ENCODE measurements around the gene NFKBIA.

Gene NFKBIA

DNA sequence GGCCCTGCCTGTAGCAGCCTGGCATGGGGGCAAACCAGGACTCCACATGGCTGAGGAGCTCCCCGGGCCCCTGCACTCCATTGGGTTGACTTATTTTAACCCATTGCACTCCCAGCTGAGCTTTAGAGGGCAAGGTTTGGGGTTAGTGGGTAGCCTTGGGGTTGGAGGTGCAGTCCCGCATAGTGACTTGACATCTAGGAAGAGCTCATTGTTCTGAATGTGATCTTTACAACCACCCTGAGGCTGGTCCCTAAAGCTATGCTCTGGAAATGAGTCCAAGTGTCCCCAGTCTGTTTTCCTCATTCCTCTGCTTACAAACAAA lies 36.4 kb downstream of the NFKBIA start:
- DNase-seq (ENCODE audit: low read depth) = no peak
- H3K4me3 ChIP-seq (ENCODE audit: low read length) = no peak overlapping the region
- TF ChIP-seq, protein P1, sequence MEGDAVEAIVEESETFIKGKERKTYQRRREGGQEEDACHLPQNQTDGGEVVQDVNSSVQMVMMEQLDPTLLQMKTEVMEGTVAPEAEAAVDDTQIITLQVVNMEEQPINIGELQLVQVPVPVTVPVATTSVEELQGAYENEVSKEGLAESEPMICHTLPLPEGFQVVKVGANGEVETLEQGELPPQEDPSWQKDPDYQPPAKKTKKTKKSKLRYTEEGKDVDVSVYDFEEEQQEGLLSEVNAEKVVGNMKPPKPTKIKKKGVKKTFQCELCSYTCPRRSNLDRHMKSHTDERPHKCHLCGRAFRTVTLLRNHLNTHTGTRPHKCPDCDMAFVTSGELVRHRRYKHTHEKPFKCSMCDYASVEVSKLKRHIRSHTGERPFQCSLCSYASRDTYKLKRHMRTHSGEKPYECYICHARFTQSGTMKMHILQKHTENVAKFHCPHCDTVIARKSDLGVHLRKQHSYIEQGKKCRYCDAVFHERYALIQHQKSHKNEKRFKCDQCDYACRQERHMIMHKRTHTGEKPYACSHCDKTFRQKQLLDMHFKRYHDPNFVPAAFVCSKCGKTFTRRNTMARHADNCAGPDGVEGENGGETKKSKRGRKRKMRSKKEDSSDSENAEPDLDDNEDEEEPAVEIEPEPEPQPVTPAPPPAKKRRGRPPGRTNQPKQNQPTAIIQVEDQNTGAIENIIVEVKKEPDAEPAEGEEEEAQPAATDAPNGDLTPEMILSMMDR (IDR thresholded peaks at IDR 0.05; ENCODE audit: insufficient read depth, low read depth, low read length, missing control alignments) = no peak

GRCh38 chr14:35367056-35367372 lies 37.5 kb downstream of the NFKBIA start:
- no peak for DNase-seq (ENCODE audit: low read depth)
- no peak overlapping the region for H3K4me3 ChIP-seq (ENCODE audit: low read length)
- TF ChIP-seq, protein P1 (IDR thresholded peaks at IDR 0.05; ENCODE audit: insufficient read depth, low read depth, low read length, missing control alignments) = no peak

GRCh38 chr14:35366521-35366976 lies 38.0 kb downstream of the NFKBIA start:
- TF ChIP-seq, protein P1 (IDR thresholded peaks at IDR 0.05; ENCODE audit: insufficient read depth, low read depth, low read length, missing control alignments) = no peak

DNA sequence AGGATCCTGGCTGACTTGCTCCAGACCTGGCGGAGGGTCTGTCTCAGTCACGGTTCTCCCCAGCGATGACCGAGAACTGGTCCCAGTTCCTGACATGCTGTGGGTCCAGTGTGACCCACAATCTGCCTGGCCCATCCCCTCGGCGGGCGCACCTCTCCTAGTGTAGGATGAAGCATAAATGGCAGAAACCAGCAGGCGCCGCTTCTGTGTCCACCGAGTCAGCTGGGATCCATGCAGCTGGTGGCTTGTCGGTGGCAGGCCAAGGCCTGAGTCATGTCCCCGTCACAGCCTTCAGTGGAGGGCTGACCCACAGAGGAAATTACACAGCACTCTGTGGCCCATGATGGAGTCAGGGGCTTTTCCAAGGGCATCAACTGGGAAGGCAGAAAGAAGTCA lies 38.5 kb downstream of the NFKBIA start:
- H3K4me3 ChIP-seq (ENCODE audit: low read length) = no peak overlapping the region
- TF ChIP-seq, protein P1 (IDR thresholded peaks at IDR 0.05; ENCODE audit: insufficient read depth, low read depth, low read length, missing control alignments) = no peak
- no peak for DNase-seq (ENCODE audit: low read depth)

More at GRCh38 chr14:35366521-35366976, 38.0 kb downstream of the NFKBIA start:
- DNase-seq (ENCODE audit: low read depth) = no peak
- no peak overlapping the region for H3K4me3 ChIP-seq (ENCODE audit: low read length)

DNA sequence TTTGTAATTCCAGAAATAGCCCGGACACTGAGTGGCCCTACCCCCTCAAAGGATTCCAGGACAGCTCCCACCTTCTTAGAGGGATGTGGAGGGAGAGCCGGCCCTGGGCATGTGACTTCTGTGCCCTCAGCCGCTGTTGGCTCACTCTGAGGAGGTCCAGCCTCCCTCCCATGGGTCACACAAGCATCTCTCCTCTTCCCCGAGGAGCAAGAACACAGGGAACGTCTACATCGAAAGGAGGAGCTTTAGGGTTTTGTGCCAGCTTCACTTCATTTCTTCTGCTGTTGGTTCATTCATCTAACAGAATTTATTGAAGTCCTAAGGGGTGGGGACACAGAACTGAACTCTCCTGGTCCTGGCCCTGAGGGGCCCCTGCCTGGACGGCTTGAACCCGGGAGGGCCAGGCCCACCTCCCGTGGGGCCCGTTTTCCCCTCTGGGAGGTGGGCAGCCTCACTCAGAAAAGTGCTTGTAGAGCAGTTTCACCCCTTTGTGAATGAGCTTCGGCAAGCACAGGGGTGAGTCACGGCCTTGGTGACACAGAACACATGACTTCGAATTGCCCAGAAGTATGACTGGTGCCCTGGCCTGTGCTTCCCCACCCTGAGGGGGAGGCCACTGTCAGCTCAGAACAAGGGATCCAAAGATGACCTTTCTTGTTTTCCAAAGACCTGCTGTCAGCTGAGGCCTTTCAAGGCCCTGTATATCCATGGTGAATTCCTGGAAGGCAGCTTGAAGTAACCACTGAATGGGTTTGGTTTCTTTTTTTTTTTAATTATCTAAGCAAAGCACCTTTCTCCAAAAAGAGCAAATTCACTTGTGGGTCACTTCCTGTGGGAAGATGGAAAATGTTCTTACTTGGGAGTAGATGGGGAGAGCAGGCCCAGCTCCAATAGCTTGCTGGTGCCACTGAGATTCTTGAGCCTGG lies 39.2 kb downstream of the NFKBIA start:
- DNase-seq (ENCODE audit: low read depth) = peak; percentile 93
- TF ChIP-seq, protein P1 (IDR thresholded peaks at IDR 0.05; ENCODE audit: insufficient read depth, low read depth, low read length, missing control alignments) = no peak
- no peak overlapping the region for H3K4me3 ChIP-seq (ENCODE audit: low read length)

DNA sequence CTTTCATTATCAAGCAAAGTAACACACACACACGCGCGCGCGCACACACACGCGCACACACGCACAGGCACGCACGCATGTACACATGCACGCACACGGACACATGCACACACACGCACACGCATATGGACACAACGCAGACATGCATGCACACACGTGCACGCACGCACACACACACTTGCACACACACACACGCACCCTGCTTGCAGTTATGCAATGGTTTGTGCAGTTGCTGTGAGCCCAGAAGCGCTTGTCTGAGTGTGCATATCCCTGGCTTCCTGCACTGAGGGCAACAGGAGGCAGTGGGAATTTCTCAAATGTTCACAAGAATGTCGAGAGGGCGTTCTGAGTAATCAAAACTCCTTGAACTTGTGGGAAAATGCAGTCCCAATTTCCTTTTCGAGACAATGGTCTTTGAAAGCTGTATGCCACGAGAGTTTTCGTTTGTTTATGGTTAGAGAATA lies 41.6 kb downstream of the NFKBIA start:
- no peak for DNase-seq (ENCODE audit: low read depth)
- TF ChIP-seq, protein P1 (IDR thresholded peaks at IDR 0.05; ENCODE audit: insufficient read depth, low read depth, low read length, missing control alignments) = no peak
- H3K4me3 ChIP-seq (ENCODE audit: low read length) = no peak overlapping the region

- no peak for DNase-seq (ENCODE audit: low read depth)
- no peak overlapping the region for H3K4me3 ChIP-seq (ENCODE audit: low read length)
- TF ChIP-seq, protein P1 (IDR thresholded peaks at IDR 0.05; ENCODE audit: insufficient read depth, low read depth, low read length, missing control alignments) = no peak
Observed at GRCh38 chr14:35362450-35362849, 42.1 kb downstream of the NFKBIA start.

Measured in epithelial cell of esophagus (primary cell).